Measurements from ENCODE around the gene CDC42BPA. TPM values are rescaled to one million over a fixed set of nuclear protein-coding genes. Genes with fewer than 3 reads are reported as not detected.

The CDC42BPA gene
- total and polyA plus RNA-seq, 8 donors = 6.2 to 198 (median 64.5) TPM

- intact Hi-C loops (cut with DNase I; ENCODE audit: low total_unique reads) = no loop called here
- H3K4me1 ChIP-seq = peaks cover 2 to 32% (median 17%) of the 10 kb centered on the region in 4 donors
- H3K36me3 ChIP-seq = no peaks in the 10 kb centered on the region
- no peaks in the 10 kb centered on the region for H3K9me3 ChIP-seq
- TF ChIP-seq POLR2A (IDR thresholded peaks at IDR 0.05) (no peak), EP300 (IDR thresholded peaks at IDR 0.05) (no peak), CTCF (IDR thresholded peaks at IDR 0.05) (no peak), POLR2AphosphoS5 (IDR thresholded peaks at IDR 0.05) (no peak)
- no peaks in the 10 kb centered on the region for H3K27me3 ChIP-seq
- DNase-seq = no peak
- no peak overlapping the region for H3K4me3 ChIP-seq
- no peak overlapping the region for H3K27ac ChIP-seq
- WGBS, 5 donors = 89 to 100% (median 93%) methylated on average over 1 of the region's 1 CpG
Observed at GRCh38 chr1:227263869-227264268, 54.4 kb downstream of the CDC42BPA start.

DNA sequence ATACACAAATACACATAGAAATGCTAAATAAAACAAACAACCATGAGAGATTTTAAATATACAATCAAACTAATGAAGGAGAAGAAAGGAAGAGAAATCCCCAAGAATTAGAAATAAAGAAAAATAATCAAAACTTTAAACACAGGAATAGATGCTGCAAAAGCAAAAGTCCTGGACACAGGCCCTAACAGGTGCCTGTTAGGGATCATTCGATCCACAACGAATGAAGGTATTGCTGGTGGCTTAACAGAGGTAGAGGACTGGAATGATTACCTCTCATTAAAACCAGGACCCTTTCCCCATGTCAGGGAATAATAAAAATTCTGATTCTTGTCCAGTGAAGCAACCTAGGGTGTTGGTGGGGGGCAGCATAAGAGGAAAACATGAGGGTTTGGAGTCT is 56.8 kb downstream of the CDC42BPA start:
- TF ChIP-seq POLR2AphosphoS5 (IDR thresholded peaks at IDR 0.05) (no peak), CTCF (IDR thresholded peaks at IDR 0.05) (no peak), POLR2A (IDR thresholded peaks at IDR 0.05) (no peak), EP300 (IDR thresholded peaks at IDR 0.05) (no peak)
- 79 to 92% (median 86%) methylated on average over 2 of the region's 2 CpGs for WGBS, 5 donors
- Histone ChIP-seq H3K36me3 (no peaks in the 10 kb centered on the region), H3K27ac (no peak overlapping the region), H3K9me3 (no peaks in the 10 kb centered on the region), H3K4me3 (no peak overlapping the region), H3K27me3 (no peaks in the 10 kb centered on the region), H3K4me1 (peaks cover 0 to 13% (median 3%) of the 10 kb centered on the region in 4 donors)
- DNase-seq = no peak
- intact Hi-C loops (cut with DNase I; ENCODE audit: low total_unique reads) = no loop called here

DNA sequence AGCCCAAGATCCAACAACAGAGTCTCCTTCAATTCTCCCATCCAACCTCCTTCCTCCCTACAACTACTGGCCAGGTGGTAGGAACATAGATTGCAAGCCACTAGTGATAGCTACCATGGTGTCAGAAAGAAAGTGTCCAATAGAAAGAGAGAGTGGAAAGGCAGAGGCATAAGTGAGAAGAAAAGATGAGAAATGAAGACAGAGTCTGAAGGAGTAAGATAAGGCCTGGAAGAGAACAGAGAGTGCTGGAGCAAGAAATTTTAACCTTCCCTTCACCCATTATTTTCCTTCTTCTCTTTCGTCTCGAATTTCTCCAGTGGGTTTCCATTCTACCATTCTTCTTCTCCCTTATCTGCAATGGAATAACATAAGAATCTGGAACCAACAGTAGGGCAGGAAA is 57.9 kb downstream of the CDC42BPA start:
- intact Hi-C loops (cut with DNase I; ENCODE audit: low total_unique reads) = no loop called here
- no peak overlapping the region for H3K4me3 ChIP-seq
- no peak for TF ChIP-seq POLR2A (IDR thresholded peaks at IDR 0.05)
- TF ChIP-seq CTCF (IDR thresholded peaks at IDR 0.05) = no peak
- TF ChIP-seq EP300 (IDR thresholded peaks at IDR 0.05) = no peak
- H3K9me3 ChIP-seq = no peaks in the 10 kb centered on the region
- 85 to 95% (median 90%) methylated on average over 2 of the region's 2 CpGs for WGBS, 5 donors
- no peaks in the 10 kb centered on the region for H3K27me3 ChIP-seq
- no peak for DNase-seq
- no peak overlapping the region for H3K27ac ChIP-seq
- H3K4me1 ChIP-seq = peaks cover 0 to 6% (median 0%) of the 10 kb centered on the region in 4 donors
- no peaks in the 10 kb centered on the region for H3K36me3 ChIP-seq

DNA sequence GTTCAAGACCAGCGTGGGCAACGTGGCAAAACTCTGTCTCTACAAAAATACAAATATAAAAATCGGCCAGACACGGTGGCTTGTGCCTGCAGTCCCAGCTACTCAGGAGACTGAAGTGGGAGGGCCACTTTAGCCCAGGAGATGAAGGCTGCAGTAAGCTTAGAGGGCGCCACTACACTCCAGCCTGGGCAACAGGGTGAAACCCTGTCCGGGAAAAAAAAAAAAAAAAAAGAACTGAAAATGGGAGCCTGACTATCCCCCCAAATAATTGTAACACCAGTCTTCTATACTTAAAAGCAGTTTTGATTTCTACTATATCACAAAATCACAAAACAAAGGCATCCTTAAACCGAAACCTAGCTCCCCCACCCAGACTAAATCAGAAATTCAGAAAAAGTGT is 60.3 kb downstream of the CDC42BPA start:
- Histone ChIP-seq H3K9me3 (no peaks in the 10 kb centered on the region), H3K4me3 (no peak overlapping the region), H3K4me1 (peaks cover 0 to 10% (median 2%) of the 10 kb centered on the region in 4 donors), H3K27ac (no peak overlapping the region), H3K36me3 (peaks cover 0 to 4% (median 3%) of the 10 kb centered on the region in 4 donors), H3K27me3 (no peaks in the 10 kb centered on the region)
- TF ChIP-seq POLR2A (IDR thresholded peaks at IDR 0.05) (no peak), EP300 (IDR thresholded peaks at IDR 0.05) (no peak), POLR2AphosphoS5 (IDR thresholded peaks at IDR 0.05) (no peak), CTCF (IDR thresholded peaks at IDR 0.05) (no peak)
- DNase-seq = no peak
- intact Hi-C loops (cut with DNase I; ENCODE audit: low total_unique reads) = no loop called here
- WGBS, 5 donors = 84 to 94% (median 90%) methylated on average over 6 to 7 of the region's 7 CpGs

Measured in stomach (tissue), 9 donors.